GM18951 (cell line): ENCODE data around the gene CHD8.

Experiments
- POLR2A ChIP-seq: IDR thresholded peaks from 4 replicates; pipeline ENCODE4 v1.6.1; 2011; ENCODE audit warnings: mild to moderate bottlenecking; ENCODE audit not compliant: insufficient read length, insufficient read depth; ENCODE audit errors: extremely low read depth
- in situ Hi-C: fragments of 300-500 bp; cut with MboI; formaldehyde crosslinking; loops from one replicate; pipeline ENCODE4 v1.12.0; 2022; ENCODE audit warnings: low sequenced_read_pairs, mixed read lengths, inconsistent platforms; ENCODE audit not compliant: unreplicated experiment

Gene CHD8

GRCh38 chr14:21373980-21374379 lies 81.9 kb downstream of the CHD8 start:
- in situ Hi-C loops = loop anchor here (10.0 kb wide), 1 partner anchor 129 kb away; no protein-coding TSS in a partner anchor
- no peak for TF ChIP-seq POLR2A

- in situ Hi-C loops = loop anchor here (10.0 kb wide), 1 partner anchor 128 kb away; no protein-coding TSS in a partner anchor
Observed at GRCh38 chr14:21372814-21373213, 83.1 kb downstream of the CHD8 start.

DNA sequence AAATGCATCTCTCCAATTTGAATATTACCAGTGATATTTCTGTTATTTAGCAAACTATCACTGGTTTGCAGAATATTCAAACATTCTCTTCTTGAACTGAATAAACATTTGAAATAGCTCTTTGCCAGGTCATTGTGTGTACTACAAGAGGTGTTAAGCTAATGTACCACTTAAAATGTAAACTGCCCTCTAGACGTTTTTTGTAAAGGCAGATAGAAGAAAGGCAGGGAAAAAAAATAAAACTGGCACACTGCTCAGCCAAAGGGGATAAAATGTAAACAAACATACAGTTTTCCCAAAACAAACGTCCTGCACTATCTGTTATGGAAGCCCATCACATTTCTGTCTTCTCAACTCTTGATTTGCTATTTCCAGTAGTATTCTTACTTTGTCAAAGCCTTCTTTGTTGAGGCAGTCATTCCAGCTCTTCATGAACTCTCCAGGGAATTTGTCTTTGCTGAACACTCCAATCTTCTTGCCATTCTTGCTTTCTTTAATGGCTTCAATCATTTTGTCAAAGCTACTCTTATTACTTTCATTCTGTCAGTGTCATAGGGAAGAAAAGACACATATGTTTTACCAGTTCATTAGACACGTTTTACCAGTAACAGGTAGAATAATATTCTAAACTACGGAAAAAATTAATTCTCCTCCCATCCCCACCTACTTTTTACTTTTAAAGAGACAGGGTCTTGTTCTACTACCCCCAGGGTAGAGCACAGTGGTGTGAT lies 85.8 kb downstream of the CHD8 start:
- no peak for TF ChIP-seq POLR2A
- in situ Hi-C loops = loop anchor here (10.0 kb wide), 1 partner anchor 125 kb away; no protein-coding TSS in a partner anchor

- no peak for TF ChIP-seq POLR2A
- in situ Hi-C loops = no loop called here
Observed at GRCh38 chr14:21367582-21368144, 88.3 kb downstream of the CHD8 start.

DNA sequence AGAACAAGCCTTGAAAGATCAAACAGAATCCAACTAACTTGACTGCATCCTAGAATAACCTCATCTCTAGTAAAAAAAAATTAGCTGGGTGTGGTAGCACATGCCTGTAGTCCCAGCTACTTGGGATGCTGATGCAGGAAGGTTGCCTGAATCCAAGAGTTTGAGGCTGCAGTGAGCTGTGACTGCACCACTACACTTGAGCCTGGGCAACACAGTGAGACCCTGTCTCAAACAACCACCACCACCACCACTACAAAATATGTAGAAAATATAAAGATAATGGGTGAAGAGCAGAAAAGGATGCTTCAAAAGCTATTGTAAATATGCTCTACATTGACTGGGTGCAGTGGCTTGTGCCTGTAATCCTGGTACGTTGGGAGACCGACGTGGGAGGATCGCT lies 99.4 kb downstream of the CHD8 start:
- in situ Hi-C loops = no loop called here
- TF ChIP-seq POLR2A = no peak

- in situ Hi-C loops = no loop called here
- no peak for TF ChIP-seq POLR2A
Observed at GRCh38 chr14:21352587-21352986, 103.3 kb downstream of the CHD8 start.

GRCh38 chr14:21350539-21350938 lies 105.4 kb downstream of the CHD8 start:
- in situ Hi-C loops = no loop called here
- TF ChIP-seq POLR2A = no peak

DNA sequence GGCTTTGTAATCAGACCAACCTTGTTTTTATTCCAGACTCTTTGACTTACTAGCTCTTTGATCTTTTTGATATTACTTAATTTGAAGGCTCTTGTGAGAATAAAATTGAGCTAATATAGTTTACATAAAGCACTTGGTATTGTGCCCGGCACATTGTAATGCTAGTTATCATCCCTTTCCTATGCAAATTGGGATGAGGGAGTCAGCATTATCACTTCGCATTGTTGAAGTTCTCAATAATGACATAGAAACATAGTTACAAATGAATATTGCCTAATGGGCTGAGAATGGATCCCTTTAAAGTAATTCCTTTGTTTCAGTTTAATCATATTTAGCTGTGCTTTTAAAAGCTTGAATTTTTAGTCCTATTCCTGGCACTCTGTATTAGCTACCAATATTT lies 108.7 kb downstream of the CHD8 start:
- in situ Hi-C loops = no loop called here

DNA sequence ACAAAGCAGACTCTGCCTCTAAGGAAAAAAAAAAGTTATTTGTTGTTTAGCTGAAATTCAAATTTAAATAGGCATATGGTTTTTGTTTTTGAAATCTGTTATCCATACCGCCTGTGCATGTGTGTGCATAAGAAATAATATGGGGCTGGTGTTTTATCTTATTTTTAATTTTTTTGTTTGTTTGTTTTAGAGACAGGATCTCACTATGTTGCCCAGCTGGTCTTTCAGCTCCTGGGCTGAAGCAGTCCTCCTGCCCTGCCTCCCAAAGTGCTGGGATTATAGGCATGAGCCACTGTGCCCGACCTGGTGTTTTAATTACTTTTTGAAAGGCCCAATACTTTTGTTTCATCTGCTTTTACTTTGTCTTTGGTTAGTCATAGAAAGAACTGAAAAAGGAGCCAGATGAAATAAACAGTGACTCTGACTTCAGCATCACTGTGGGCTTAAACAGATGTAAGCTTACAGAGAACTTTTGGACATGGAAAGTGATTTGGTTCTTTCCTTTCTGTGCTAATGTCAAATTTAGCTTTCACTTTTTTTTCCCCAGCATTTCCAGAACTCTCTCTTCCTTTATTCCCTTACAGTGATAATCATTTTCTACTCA lies 109.3 kb downstream of the CHD8 start:
- no peak for TF ChIP-seq POLR2A
- in situ Hi-C loops = no loop called here

More for the DNA sequence above, 108.7 kb downstream of the CHD8 start:
- TF ChIP-seq POLR2A = no peak

DNA sequence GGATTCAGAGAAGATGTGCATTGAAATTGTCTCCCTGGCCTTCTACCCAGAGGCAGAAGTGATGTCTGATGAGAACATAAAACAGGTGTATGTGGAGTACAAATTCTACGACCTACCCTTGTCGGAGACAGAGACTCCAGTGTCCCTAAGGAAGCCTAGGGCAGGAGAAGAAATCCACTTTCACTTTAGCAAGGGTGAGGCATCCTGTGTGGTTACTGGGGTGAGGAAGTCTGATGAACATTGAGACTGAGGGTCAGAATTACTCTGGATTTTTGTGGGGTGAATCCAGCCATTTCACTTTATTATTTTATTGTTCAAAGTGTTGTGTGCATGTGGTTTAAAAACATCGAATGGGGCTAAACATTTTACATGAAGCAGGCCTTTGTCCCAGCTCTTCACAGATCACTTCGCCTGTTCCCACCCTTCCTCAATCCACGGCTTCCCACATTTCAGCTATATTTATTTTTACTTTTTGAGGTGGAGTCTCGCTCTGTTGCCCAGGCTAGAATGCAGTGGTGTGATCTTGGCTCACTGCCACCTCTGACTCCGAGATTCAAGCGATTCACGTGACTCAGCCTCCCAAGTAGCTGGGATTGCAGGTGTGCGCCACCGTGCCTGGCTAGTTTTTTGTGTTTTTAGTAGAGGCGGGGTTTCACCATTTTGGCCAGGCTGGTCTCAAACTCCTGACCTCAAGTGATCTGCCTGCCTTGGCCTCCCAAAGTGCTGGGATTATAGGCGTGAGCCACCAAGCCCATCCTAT lies 112.7 kb downstream of the CHD8 start:
- in situ Hi-C loops = no loop called here
- no peak for TF ChIP-seq POLR2A
